Measurements from ENCODE around the gene PALD1. TPM values are rescaled to one million over a fixed set of nuclear protein-coding genes. Genes with fewer than 3 reads are reported as not detected.

The PALD1 gene
- total and polyA plus RNA-seq, 3 donors from 2014 or later, result 6.3 to 13.3 (median 8.3) TPM

DNA sequence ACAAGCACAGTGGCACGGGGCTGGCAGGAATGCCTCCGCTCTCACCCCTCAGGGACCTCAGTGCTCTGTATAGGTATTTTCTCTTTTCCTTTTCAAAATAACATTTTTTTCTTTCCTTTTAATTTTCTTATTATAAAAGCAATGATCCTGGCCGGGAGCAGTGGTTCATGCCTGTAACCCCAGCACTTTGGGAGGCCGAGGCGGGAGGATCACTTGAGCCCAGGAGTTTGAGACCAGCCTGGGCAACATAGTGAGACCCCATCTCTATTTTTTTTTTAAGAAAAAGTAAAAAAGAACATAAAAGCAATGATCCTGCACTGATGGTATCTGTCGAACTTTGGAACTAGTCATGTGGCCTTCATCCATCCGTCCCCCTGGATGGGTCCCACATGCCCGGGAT, 120.8 kb downstream of the PALD1 start:
- 86 to 94% methylated on average over 8 of the region's 8 CpGs for WGBS, 2 donors
- H3K27ac ChIP-seq, result no peak overlapping the region
- no peak overlapping the region for H3K4me3 ChIP-seq
- H3K9me3 ChIP-seq, result no peaks in the 10 kb centered on the region
- intact Hi-C loops (cut with DNase I; ENCODE audit: low total_unique reads), result no loop called here
- no peaks in the 10 kb centered on the region for H3K36me3 ChIP-seq (ENCODE audit: low read depth, missing control alignments)
- no peaks in the 10 kb centered on the region for H3K27me3 ChIP-seq
- TF ChIP-seq, protein P1, sequence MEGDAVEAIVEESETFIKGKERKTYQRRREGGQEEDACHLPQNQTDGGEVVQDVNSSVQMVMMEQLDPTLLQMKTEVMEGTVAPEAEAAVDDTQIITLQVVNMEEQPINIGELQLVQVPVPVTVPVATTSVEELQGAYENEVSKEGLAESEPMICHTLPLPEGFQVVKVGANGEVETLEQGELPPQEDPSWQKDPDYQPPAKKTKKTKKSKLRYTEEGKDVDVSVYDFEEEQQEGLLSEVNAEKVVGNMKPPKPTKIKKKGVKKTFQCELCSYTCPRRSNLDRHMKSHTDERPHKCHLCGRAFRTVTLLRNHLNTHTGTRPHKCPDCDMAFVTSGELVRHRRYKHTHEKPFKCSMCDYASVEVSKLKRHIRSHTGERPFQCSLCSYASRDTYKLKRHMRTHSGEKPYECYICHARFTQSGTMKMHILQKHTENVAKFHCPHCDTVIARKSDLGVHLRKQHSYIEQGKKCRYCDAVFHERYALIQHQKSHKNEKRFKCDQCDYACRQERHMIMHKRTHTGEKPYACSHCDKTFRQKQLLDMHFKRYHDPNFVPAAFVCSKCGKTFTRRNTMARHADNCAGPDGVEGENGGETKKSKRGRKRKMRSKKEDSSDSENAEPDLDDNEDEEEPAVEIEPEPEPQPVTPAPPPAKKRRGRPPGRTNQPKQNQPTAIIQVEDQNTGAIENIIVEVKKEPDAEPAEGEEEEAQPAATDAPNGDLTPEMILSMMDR (IDR thresholded peaks at IDR 0.05), result no peak
- no peak for TF ChIP-seq POLR2A (IDR thresholded peaks at IDR 0.05)
- no peak for DNase-seq
- H3K4me1 ChIP-seq, result no peaks in the 10 kb centered on the region

DNA sequence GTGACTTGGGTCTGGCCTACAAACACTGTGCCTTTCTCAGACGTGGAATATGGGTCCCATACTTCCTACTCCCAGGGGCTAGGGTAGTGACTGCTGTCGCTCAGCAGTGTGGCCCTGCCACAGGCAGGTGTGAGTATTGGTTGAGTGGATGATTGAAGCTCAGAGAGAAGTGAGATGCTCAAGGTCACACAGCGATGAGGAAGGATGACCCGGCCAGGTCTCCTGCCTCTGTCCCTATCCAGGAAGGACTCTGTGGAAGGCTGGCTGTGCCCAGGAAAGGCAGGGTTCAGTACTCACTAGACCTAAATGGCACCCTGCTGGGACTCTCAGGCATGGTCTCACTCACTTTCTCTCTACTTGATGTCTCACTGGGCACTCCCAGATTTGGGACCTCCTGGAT, 121.2 kb downstream of the PALD1 start:
- Histone ChIP-seq H3K4me1 (no peaks in the 10 kb centered on the region), H3K27ac (no peak overlapping the region), H3K36me3 (ENCODE audit: low read depth, missing control alignments) (no peaks in the 10 kb centered on the region), H3K4me3 (no peak overlapping the region), H3K9me3 (no peaks in the 10 kb centered on the region), H3K27me3 (no peaks in the 10 kb centered on the region)
- no peak for DNase-seq
- TF ChIP-seq, protein P1 (IDR thresholded peaks at IDR 0.05), result no peak
- TF ChIP-seq POLR2A (IDR thresholded peaks at IDR 0.05), result no peak
- WGBS, 2 donors, result 89 to 93% methylated on average over 4 of the region's 4 CpGs
- intact Hi-C loops (cut with DNase I; ENCODE audit: low total_unique reads), result no loop called here

DNA sequence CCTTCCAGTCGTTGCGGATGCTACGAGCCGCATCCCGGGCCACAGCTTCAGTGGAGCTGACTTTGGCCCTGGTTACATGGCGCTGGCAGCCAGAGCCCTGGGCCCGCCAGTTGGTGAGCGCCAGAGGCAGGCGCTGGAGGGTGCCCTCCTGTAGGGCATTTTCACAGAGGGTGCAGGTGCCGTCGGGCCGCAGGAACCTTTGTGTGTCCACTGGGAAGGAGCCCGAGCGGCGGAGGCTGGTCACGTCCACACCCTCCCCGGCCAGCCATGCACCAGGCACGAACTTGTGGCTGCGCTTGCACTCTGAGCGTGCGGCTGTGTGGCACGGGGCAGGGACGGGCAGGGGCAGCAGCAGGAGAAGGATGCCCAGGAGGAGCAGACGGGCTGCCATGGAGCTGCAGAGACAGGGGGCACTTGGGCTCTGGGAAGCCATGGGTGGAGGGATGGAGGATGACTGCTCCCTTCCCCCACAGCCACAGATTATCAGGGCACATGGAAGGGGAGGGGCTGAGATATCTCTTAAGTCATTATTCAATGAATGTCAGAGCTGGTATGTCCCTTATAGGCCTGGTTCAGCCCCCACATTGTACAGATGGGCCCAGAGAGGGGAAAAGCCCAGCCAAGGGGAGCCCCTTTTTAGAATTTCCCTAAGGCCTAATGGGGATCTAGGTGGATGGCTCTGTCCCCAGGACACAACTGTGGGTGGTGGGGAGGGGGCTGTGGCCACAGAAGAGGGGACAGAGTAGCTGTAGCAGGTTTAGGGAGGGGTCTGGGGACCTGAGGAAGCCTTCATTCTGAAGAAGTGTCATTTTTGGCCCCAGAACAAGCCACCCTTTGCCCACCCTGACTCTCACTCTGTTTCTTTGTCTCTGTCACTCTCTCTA, 122.2 kb downstream of the PALD1 start:
- WGBS, 2 donors, result 86 to 98% methylated on average over 1 to 24 of the region's 24 CpGs
- no peak overlapping the region for H3K4me3 ChIP-seq
- intact Hi-C loops (cut with DNase I; ENCODE audit: low total_unique reads), result no loop called here
- no peaks in the 10 kb centered on the region for H3K4me1 ChIP-seq
- H3K9me3 ChIP-seq, result no peaks in the 10 kb centered on the region
- no peak for TF ChIP-seq POLR2A (IDR thresholded peaks at IDR 0.05)
- TF ChIP-seq, protein P1 (IDR thresholded peaks at IDR 0.05), result no peak
- H3K27ac ChIP-seq, result no peak overlapping the region
- no peaks in the 10 kb centered on the region for H3K36me3 ChIP-seq (ENCODE audit: low read depth, missing control alignments)
- DNase-seq, result no peak
- no peaks in the 10 kb centered on the region for H3K27me3 ChIP-seq

DNA sequence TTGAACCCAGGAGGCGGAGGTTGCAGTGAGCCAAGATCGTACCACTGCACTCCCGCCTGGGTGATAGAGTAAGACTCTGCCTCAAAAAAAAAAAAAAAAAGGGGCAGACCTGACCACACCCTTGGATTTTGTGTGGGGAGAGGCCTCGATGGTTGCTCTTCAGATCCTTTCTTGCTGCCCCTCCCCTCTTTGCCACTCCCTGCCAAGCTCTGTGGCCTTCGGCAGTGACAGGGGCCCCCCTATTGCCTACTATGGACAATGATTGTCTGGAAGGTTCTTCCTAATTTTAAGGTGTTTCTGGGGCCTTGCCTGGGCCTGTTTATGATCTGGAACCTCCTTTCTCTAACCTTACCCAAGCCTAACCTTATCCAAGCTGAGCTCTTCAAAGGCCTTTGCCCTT, 123.2 kb downstream of the PALD1 start:
- H3K4me1 ChIP-seq, result no peaks in the 10 kb centered on the region
- no peak for TF ChIP-seq POLR2A (IDR thresholded peaks at IDR 0.05)
- TF ChIP-seq, protein P1 (IDR thresholded peaks at IDR 0.05), result no peak
- no peak for DNase-seq
- H3K27ac ChIP-seq, result no peak overlapping the region
- no peaks in the 10 kb centered on the region for H3K27me3 ChIP-seq
- no peak overlapping the region for H3K4me3 ChIP-seq
- 85 to 91% methylated on average over 3 to 5 of the region's 5 CpGs for WGBS, 2 donors
- H3K36me3 ChIP-seq (ENCODE audit: low read depth, missing control alignments), result no peaks in the 10 kb centered on the region
- intact Hi-C loops (cut with DNase I; ENCODE audit: low total_unique reads), result no loop called here
- H3K9me3 ChIP-seq, result no peaks in the 10 kb centered on the region

All from testis (tissue), 3 donors.